Stimulated activated CD4-positive, alpha-beta T cell treated with anti-CD3 and anti-CD28 coated beads, Interleukin-4, amount 100 ng/mL, for 4 hours (primary cell): ENCODE measurements around the gene ZNF236.

Experiments
- DNase-seq, 2 experiments: peaks; one replicate each; pipeline ENCODE4 v3.0.0-alpha.2; 2020

Gene ZNF236

DNA sequence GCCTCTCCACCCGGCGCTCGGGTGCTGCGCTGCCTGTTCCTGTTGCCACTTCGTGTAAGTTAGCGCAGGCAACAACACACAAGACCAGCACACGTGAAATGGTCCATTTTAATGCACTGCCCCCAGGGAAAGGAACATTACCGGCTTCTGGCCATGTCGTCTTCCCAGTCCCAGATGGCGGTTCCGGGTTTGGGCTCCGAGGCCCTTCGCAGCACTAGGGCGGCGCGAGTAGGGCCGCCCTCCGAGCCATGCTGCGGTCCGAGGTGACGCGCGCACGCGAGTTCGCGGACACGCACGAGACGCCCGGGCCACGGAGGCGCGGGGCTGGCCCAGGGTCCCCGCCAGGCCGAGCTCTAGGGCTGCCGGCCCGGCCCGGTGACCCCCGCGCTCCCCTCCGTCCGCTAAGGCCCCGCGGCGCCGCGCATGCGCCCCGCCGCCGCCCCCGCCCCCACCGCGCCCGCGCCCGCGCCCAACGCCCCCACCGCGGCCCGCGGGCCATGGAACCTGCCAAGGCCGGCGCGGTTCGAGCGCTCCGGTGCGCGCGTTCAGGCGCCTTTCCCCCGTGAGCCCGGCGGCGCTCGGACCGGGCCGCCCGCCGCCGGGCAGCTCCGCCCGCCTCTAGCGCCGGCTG lies 367 bp upstream of the ZNF236 start:
- DNase-seq = peak; percentile 55 to 61

DNA sequence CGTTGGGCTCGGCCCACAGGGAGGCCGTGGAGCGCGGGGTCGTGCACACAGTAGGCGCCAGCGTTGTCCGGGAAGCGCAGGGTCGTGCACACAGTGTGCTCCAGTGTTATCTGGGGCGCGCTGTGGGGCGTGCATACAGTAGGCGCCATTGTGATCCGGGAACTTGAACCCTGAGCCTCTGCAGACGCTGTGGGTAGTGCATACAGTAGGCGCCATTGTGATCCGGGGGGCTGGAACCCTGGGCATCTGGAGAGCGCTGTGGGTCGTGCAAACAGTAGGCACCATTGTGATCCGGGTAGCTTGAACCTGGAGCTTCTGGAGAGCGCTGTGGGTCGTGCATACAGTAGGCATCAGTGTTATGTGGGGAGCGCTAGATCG lies 793 bp downstream of the ZNF236 start:
- no peak for DNase-seq

DNA sequence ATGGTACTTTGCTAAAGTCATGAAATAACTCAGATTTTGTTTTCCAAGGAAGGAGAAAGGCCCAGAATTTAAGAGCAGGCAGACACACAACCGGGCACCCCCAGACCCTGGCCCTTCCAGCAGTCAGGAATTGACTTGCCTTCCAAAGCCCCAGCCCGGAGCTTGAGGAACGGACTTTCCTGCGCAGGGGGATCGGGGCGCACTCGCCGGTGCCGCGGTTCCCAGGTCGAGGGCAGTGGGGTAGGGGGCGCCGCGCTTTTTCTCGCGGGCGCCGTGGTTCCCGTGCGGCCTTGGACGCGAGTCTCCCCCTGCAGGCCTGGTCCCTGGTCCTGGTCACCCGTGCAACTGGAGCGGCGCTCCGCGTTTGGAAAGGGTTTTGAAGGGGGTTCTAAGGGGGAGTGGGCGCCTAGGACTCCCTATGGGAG lies 1.2 kb downstream of the ZNF236 start:
- DNase-seq = no peak

DNA sequence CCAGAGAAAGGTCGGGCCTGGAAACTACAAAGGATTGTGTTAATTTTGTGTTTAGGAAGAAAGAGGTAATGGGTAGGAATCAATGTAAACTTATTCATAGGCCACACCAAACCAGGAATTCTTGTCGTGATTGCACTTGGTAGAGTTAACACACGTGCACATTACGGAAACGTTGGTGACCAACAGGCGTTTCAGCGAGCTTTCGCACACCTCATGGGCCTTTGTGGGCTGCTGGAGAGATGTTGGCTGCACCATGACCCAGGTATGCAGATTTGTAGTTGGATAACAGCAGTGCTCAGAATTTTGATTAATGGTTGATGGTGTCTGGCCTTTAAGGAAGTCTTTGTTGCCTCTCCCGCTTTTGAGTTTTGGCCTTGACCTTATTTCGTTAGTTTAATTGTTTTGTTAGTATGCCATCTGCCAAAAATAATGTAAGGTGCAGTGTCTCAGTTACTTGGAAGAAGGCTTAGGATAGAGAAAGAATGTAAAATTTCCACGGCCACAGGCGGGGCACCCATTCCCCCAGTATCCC lies 1.9 kb downstream of the ZNF236 start:
- no peak for DNase-seq

DNA sequence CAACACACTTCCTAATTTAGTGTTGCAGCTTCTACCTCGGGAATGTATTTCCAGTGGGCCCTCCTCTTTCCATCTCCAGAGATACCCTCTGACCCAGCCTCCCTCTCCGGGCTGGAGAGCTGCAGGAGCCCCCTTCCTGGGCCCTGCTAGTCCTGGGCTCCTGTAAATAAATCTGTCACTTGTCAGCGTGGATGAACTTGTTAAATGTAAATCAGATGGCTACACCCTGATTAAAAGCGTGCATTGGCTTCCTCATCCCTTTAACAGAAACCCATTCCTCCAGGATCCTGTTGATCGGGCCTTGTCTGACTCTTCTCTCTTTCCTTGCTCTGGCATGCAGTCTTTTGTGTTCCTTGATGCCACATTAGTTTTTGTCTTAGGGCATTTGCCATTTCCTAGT lies 2.4 kb downstream of the ZNF236 start:
- DNase-seq = no peak

DNA sequence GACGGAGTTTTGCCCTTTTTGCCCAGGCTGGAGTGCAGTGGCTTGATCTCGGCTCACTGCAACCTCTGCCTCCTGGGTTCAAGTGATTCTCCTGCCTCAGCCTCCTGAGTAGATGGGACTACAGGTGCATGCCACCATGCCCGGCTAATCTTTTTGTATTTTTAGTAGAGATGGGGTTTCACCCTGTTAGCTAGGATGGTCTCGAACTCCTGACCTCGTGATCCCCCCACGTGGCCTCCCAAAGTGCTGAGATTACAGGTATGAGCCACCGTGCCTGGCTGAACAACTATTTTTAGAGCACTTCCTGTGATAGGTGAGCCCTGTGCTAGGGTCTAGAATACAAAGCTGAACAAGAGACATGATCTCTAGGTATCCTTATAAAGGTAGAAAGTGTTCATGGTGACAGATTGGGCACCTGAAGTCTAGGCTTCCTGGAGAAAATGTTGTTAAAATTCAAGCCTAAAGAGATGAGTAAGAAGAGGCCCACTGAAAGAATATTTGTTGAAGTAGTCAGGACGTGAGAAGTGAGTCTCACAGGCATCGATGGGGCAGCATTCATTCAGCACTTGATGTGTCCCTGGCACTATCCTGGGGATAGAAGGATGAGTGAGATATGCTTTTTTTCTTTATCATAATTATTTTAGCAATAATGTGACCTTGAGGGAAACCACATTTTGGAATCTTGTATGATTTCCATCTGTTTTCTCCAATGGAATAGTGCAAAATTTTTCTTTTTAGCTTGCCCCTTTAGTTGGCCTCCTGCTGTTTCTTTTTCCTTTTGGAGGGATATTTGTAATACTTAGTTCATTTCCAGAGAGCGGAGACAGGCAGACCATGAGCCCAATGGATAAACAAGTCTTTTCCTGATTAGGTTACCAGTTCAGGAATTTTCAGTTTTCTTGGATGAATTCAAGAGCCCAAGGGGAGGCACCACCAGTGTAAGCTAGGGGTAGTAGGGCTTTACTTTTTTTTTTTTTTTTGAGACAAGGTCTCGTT lies 5.1 kb downstream of the ZNF236 start:
- DNase-seq = no peak

DNA sequence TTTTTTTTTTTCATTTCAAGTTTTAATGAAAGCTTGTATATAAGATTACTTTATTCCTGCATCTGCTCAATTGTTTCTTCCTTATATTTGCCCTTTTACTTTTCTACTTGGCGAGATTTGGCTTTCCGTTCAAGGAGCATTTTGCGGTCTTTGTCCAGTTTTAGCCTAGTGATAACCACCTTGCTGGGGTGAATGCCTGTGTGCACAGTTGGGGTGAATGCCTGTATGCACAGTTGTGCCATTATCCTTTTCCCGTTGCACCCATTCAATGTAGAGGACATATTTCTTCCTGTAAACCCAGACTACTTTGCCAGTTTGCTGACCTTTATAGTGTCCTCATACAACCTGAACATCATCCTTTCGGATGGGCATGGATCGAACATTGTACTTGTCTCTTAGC lies 12.0 kb downstream of the ZNF236 start:
- DNase-seq = no peak

DNA sequence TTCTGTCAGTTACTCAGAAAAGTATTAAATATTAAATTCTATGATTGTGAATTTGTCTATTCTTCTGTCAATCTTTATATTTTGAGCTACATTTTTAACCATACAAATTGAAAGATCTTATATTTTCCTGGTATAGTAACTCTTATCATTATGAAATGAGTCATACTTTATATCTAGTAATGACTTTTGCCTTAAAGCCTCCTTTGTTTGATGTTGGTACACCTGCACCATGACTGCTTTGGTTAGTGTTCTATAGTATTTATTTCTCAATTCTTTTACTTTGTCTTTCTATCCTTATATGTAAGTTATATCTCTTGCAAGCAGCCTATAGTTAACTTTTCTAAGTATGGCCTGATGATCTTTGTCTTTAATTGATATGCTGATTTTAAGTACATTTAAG lies 13.0 kb downstream of the ZNF236 start:
- DNase-seq = no peak

DNA sequence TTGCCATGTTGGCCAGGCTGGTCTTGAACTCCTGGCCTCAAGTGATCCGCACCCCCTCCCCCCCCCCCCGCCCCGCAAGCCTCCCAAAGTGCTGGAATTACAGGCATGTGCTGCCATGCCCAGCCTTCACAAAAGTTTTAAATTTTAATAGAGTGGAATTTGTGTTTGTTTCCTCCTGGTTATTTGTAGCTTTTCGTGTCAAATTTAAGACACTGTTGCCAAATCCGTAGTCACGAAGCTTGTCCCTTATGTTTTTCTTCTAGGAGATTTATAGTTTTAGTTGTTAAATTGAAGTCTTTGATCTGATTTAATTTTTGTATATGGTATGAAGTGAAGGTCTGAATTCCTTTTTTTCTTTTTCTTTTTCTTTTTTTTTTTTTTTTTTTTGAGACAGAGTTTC lies 14.7 kb downstream of the ZNF236 start:
- no peak for DNase-seq

DNA sequence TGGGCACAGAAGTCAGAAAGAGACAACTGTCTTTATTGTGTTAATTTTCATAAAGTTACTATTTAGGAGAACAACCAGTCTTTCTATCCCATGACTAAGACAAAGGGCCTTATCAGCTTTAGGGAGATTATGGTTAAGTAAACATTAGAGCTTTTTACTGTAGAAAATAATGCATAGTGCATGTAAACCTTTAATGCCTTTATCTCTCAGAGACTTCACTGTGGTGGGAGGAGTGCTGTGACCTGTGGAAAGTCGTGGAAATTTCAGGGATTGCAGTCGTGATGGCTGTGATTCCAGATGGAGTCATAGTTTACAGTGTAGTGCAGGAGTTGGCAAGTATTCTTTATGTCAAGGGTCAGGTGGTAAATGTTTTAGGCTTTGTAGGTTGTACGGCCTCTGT lies 15.8 kb downstream of the ZNF236 start:
- no peak for DNase-seq

DNA sequence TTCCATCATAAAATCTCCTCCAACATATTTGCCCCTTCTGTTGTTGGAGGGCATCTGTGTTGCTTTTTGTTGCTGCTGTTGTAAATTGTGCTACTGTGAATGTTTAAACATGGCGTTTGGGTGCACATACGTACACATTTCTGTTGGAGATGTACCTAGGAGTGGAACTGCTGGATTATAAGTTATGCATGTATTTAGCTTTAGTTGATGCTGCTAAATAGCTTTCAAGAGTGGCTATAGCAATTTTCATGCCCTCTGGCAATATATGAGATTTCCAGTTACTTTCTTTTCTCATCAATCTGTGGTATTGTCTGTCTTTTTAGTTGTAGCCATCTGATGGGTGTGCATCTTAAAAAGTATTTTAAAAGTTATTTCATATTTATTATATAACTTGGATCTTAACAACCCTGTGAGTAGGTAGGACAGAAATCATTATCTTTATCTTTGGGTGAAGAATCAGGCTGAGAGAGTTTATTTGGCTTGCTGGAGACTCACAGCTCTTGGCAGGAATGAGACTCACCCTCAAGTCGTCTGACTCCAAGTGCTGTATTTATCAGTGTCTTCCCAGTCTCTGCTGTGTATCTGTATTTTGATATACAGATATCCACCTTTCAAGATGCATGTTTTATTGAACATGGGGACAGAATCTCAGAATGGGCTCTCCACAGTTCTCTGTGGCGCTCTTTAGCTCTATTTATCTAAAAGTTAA lies 16.9 kb downstream of the ZNF236 start:
- no peak for DNase-seq

DNA sequence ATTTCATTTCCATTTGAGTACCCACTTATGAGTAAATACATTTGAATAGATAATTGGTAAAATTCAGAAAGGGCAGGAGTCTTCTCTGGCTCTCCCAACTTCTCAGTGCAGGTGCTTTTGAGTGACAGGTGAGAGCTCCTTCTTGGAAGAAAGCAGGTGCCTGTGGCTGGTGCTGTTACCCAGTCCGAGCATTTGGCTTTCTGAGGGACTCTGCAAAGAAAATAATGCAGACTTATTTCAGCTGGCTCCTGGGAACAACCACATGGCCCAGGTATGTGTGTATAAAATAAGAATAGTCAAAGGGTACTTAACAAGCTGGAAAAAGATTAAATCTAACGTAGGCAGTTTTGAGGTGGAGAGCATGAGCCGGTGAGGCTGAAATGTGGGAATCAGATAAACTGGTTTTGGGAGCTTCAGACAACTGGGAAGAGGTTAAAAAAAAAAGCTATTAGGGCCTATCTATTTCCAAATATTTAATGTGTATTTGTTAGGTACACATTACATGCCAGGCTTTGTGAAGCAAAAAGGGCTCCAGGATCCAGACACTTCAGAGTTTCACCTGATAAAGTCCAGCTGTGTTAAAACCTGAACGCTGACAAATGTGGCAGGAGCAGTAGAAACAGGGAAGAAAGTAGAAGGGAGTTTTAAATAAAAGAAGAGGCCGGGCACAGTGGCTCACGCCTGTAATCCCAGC lies 20.6 kb downstream of the ZNF236 start:
- DNase-seq = no peak

DNA sequence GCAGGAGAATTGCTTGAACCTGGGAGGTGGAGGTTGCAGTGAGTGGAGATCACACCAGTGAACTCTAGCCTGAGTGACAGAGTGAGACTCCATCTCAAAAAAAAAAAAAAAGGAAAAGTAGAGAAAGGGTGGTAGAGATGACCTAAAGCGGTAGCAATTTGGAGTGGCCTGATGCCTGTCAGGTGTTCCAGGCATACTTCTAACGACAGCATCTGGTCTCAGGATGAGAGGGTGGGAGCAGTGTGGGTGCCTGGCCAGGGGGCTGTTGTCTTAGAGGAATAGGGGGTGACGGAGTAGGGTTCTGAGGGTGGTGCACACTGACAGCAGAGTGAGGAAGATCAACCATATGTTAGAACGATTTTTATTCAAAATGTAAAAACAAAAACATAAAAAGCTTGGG lies 21.8 kb downstream of the ZNF236 start:
- DNase-seq = no peak

DNA sequence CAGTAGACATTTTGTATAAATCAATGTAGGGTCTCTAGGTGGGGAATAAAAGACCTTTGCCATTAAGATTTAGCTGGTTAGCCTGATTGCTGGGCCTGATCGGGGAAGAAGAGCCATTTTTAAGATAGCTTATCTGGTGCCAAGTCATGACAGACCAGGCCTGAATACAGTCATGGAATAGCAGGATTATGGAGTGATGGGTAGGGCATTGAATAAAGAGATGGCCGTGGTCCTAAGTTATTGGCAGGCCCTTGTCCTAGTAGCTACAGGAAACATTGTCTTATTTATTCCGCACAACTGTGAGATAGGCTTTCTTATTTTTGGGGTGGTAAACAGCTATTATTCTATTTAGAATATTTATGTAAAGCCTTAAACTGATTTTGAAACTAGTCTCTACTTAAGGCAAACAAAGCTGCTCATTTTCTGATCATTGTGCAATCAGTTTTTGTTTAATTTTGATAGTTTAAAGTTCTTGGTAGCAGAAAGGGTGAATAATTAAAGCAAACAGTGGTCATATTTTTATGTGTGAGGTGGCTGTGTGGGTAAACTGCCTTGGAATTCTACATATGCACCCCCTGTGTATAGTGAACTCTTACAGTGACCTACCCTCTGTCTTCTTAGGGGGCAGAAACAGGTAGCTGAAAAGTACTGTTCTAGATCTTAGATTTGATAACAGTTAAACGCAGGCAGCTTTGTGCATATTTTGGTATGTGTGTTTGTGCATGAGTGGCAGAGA lies 22.6 kb downstream of the ZNF236 start:
- no peak for DNase-seq

DNA sequence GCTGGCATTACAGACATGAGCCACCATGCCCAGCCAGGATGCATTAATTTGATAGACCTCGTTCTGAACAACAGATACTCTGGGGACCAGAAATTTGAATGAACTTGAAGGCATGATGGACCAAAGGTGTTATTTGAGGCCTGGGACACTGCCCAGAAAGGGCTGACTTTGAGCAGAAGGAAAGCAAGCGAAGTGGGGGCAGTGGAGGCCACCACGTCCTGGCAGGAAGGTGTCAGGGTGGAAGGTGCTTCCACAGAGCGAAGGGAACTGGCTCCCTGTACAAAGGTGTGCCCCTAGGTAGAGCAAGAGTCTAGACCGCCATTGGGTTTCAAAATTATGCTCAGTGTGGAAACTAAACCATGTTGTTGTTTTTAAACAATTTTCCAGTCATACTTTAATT lies 23.9 kb downstream of the ZNF236 start:
- DNase-seq = no peak

DNA sequence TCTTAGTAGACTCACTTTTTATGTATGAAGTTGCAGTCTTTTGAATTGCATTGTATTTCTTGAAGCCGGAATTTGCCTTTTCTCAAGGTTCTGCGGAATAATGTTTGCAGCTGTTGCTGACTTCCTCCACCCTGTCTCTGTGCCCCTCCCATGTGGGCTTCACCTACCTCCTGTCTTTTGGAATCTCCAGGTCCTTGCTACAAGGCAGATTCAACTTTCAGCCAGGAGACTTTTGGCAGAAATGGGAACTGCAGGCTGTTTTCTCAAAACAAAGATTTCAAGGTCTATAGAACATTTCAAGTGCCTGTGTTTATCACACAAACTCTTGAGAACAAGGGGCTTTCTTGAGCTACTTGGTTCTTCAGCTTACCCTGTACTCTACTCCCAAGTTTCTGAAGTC lies 25.6 kb downstream of the ZNF236 start:
- DNase-seq = no peak

DNA sequence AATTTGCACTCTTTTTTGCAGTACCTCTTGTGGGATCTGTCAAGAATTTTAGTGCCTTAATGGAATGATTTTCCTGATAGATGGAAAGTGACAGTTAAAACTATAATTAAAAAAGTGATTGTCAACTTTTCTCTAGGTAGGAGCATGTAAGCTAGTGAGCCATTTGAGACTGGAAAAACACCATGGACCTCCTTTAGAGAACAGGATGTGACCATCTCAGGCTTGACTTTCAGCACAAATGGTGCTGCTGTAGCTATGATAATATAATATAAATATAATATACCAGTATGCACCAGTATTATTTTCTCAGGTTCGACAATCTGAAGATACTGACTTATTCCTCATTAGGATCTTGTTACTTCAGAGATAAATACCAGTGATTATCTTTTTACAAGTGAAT lies 27.8 kb downstream of the ZNF236 start:
- no peak for DNase-seq

DNA sequence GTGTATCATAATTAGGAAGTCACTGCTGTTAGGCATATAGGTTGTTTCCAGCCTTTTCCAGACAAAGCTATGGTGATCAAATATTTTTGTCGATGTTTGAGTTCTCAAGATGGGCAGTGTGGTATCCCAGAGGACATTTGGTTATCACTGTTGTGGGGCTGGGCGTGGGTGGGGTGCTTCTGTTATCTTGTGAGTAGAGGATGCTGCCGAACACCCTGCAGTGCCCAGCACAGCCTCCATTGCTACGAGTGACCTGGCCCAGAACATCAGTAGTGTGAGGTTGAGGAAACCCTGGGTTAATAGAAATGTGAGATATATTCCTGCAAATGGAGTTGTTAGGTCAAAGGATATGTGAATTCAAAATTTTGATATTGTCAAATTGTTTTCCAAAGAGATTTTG lies 33.2 kb downstream of the ZNF236 start:
- DNase-seq = no peak

DNA sequence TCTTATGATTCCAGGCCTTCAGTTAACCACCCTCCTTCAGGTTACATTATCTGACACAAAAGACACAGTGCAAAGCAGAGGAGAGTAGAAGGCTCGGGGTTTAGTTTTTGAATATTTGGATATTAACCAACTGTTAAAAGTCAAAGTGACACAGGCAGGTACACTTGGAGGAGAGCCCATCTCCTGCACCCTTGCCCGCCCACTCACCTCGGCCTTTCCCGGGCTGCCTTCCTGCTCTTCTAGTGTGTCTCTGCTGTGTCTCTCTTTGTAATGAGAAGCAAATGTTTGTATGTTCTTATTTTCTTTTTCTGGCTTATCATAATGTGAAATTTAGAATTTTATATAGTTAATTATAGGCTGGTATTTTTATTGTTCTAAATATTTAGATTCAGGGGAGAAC lies 35.1 kb downstream of the ZNF236 start:
- DNase-seq = no peak

DNA sequence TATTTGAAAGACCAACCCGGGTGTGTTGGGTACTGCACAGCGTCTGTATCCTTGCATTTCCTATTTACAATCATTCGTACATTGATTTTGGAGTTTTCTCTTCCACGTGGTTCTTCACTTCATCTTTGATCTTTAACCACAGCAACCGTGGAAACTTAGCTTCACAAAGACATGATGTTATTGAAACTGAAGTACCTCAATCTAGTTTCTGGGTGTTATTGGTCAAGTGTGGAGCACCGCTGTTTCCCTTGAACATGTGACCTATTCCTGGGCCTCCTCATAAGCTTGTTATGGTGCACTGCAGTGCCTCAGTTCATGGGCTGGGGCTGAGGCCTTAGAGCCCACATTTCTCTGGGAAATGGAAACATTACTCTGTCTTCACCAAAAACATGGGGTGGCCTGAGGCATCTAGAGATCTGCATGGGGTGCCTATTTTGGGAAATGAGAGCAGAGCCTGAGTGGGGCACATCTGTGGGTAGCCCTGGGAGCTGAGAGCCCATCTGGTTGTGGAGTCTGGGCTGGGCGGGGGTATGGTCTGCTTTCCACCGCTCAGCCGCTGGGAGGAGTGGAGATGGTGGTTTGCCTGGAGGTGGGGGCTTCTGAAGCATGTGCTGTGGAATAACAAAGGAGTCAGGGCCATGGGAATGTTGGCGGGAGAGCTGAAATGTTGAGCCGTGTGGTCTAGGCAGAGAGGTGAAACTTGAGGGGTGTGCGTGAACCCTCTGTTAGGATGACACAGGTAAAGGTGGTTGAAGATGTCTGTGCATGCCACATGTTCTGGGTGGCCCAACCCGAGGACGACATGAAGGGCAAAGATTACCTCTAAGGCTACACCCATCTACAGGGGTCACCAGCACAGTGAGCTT lies 37.4 kb downstream of the ZNF236 start:
- no peak for DNase-seq

DNA sequence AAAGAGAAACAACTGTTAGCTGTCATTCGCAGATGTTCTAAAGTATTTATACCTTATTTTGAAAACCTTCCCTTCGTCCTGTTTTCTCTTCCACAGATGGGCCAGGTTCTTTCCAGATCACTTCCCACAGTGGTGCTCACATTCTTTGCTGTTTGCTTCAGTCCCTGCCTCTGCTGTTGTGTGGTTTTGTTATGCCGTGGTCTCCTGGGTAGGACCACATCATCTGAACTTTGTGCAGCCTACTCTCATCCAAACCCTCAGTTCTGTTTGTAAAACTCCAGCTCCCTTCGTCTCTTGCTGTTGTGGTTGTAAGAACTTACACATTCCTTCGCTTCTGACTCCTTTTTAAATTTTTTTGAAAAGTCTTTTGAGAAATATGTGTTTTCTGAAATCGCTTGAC lies 38.1 kb downstream of the ZNF236 start:
- DNase-seq = no peak
